HepG2 (cell line): ENCODE measurements around the gene MAGI1. TPM values are rescaled to one million over a fixed set of nuclear protein-coding genes. Genes with fewer than 3 reads are reported as not detected.

Experiments used
- DNMT3B ChIP-seq: conservative IDR thresholded peaks from 2 replicates; pipeline ENCODE4 v1.6.1; 2016; ENCODE audit warnings: missing biosample characterization, control low read depth
- EZH2 ChIP-seq: conservative IDR thresholded peaks from 2 replicates; pipeline ENCODE4 v1.6.1; 2012; ENCODE audit warnings: mild to moderate bottlenecking, low read depth, low read length, moderate library complexity
- FOXA3 ChIP-seq: IDR thresholded peaks from 2 replicates; pipeline ENCODE4 v1.6.1; 2016; ENCODE audit warnings: missing genetic modification reagents, missing compliant biosample characterization
- FOXC1 ChIP-seq: sonication (generic); formaldehyde crosslinking; IDR thresholded peaks from 2 replicates; pipeline ENCODE4 v1.8.0; 2022; ENCODE audit warnings: mild to moderate bottlenecking, missing genetic modification reagents, borderline replicate concordance
- JARID2 ChIP-seq: sonication (generic); formaldehyde crosslinking; IDR thresholded peaks from 2 replicates; pipeline ENCODE4 v1.8.1; 2023; ENCODE audit warnings: missing genetic modification reagents, inconsistent platforms; ENCODE audit not compliant: insufficient replicate concordance
- JUNB ChIP-seq: sonication (generic); formaldehyde crosslinking; IDR thresholded peaks from 2 replicates; pipeline ENCODE4 v1.8.0; 2022; ENCODE audit warnings: missing genetic modification reagents, mild to moderate bottlenecking, borderline replicate concordance
- KLF15 ChIP-seq: sonication (generic); formaldehyde crosslinking; IDR thresholded peaks from 2 replicates; pipeline ENCODE4 v1.8.1; 2023; ENCODE audit warnings: borderline replicate concordance, mild to moderate bottlenecking, inconsistent platforms, missing genetic modification reagents, mixed read lengths
- KMT2B ChIP-seq: IDR thresholded peaks from 2 replicates; pipeline ENCODE4 v1.6.1; 2016; ENCODE audit warnings: missing genetic modification reagents, missing compliant biosample characterization
- LCORL ChIP-seq, 2 experiments: fragments of 450-650 bp in 1 of 2; sonication (generic) in 1 of 2; formaldehyde crosslinking in 1 of 2; IDR thresholded peaks; 2 replicates each; pipeline versions ENCODE4 v1.5.0 to v1.6.1; 2017 to 2020; ENCODE audit warnings: antibody characterized with exemption in 1 of 2, missing genetic modification reagents in 1 of 2
- NFIB ChIP-seq: sonication (generic); formaldehyde crosslinking; IDR thresholded peaks from 2 replicates; pipeline ENCODE4 v1.9.0; 2021; ENCODE audit warnings: missing genetic modification reagents, mild to moderate bottlenecking, borderline replicate concordance
- RFX3 ChIP-seq: IDR thresholded peaks from 2 replicates; pipeline ENCODE4 v1.6.1; 2016; ENCODE audit warnings: missing biosample characterization, missing genetic modification reagents
- SMAD3 ChIP-seq: sonication (generic); formaldehyde crosslinking; IDR thresholded peaks from 2 replicates; pipeline ENCODE4 v1.4.0; 2020; ENCODE audit warnings: missing genetic modification reagents
- SMAD9 ChIP-seq: sonication (generic); formaldehyde crosslinking; IDR thresholded peaks from 2 replicates; pipeline ENCODE4 v1.5.1; 2020; ENCODE audit warnings: mild to moderate bottlenecking, missing genetic modification reagents
- SRSF4 ChIP-seq: fragments of 200-400 bp; formaldehyde crosslinking; IDR thresholded peaks from one replicate; pipeline ENCODE4 v1.6.1; 2018; ENCODE audit warnings: mild to moderate bottlenecking, low read depth, low read length, moderate library complexity; ENCODE audit not compliant: poor library complexity, severe bottlenecking
- SYNCRIP ChIP-seq: fragments of 200-400 bp; formaldehyde crosslinking; IDR thresholded peaks from 2 replicates; pipeline ENCODE4 v1.6.1; 2018; ENCODE audit warnings: mild to moderate bottlenecking, low read depth, low read length; ENCODE audit not compliant: insufficient read depth
- THYN1 ChIP-seq: sonication (generic); formaldehyde crosslinking; IDR thresholded peaks from 2 replicates; pipeline ENCODE4 v1.8.1; 2023; ENCODE audit warnings: low read depth, mild to moderate bottlenecking, moderate library complexity, missing genetic modification reagents, borderline replicate concordance
- ZNF10 ChIP-seq: sonication (generic); formaldehyde crosslinking; IDR thresholded peaks from 2 replicates; pipeline ENCODE4 v1.4.0; 2020; ENCODE audit warnings: mild to moderate bottlenecking, low read depth, missing genetic modification reagents, borderline replicate concordance
- ZNF121 ChIP-seq: sonication (generic); formaldehyde crosslinking; IDR thresholded peaks from 2 replicates; pipeline ENCODE4 v1.5.0; 2020; ENCODE audit warnings: mild to moderate bottlenecking, missing genetic modification reagents
- ZNF18 ChIP-seq: sonication (generic); formaldehyde crosslinking; IDR thresholded peaks from 2 replicates; pipeline ENCODE4 v1.8.0; 2022; ENCODE audit warnings: mild to moderate bottlenecking, missing genetic modification reagents; ENCODE audit not compliant: insufficient replicate concordance
- ZNF232 ChIP-seq: sonication (generic); formaldehyde crosslinking; IDR thresholded peaks from 2 replicates; pipeline ENCODE4 v1.4.0; 2020; ENCODE audit warnings: missing genetic modification reagents, borderline replicate concordance
- ZNF264 ChIP-seq: sonication (generic); formaldehyde crosslinking; IDR thresholded peaks from 2 replicates; pipeline ENCODE4 v1.4.0; 2020; ENCODE audit warnings: missing genetic modification reagents
- ZNF431 ChIP-seq: sonication (generic); formaldehyde crosslinking; IDR thresholded peaks from 2 replicates; pipeline ENCODE4 v1.9.0; 2022; ENCODE audit warnings: missing genetic modification reagents, low read depth, mild to moderate bottlenecking, borderline replicate concordance
- ZNF674 ChIP-seq: sonication (generic); formaldehyde crosslinking; IDR thresholded peaks from 2 replicates; pipeline ENCODE4 v1.5.0; 2020; ENCODE audit warnings: low read depth, mild to moderate bottlenecking, missing genetic modification reagents
- ZNF703 ChIP-seq: sonication (generic); formaldehyde crosslinking; IDR thresholded peaks from 2 replicates; pipeline ENCODE4 v1.5.1; 2020; ENCODE audit warnings: missing genetic modification reagents, mild to moderate bottlenecking, moderate library complexity, borderline replicate concordance
- ZNF850 ChIP-seq: sonication (generic); formaldehyde crosslinking; conservative IDR thresholded peaks from 2 replicates; pipeline ENCODE4 v1.9.0; 2021; ENCODE audit warnings: mild to moderate bottlenecking, missing genetic modification reagents
- polyA plus RNA-seq, 8 experiments: library from polyadenylated mRNA; depleted of rRNA in 3 of 8; stranded (reverse) in 7 of 8; unstranded in 1 of 8; fragments of >200 nt; fragmentation: Illumina TruSeq in 4 of 8; extraction: Trizol in 4 of 8; gene quantifications; 2 replicates each; pipeline versions ENCODE4 v1.2.1 to v1.2.3, GENCODE V29; 2011 to 2016; ENCODE audit warnings: low read depth in 4 of 8, missing spikeins in 1 of 8, mixed read lengths in 1 of 8; ENCODE audit not compliant: insufficient read depth in 1 of 8
- total RNA-seq, 5 experiments: library from RNA; depleted of rRNA; stranded (reverse); fragments of >200 nt; fragmentation: Illumina TruSeq; extraction: Trizol; gene quantifications; 2 replicates each; pipeline ENCODE4 v1.2.3, GENCODE V29; 2016; ENCODE audit warnings: low read depth in 1 of 5
- TF ChIP-seq, protein P1 (sequence below): sonication (generic); formaldehyde crosslinking; IDR thresholded peaks from 2 replicates; pipeline ENCODE4 v1.5.0; 2020; ENCODE audit warnings: missing genetic modification reagents
- TF ChIP-seq, protein P2 (sequence below): sonication (generic); formaldehyde crosslinking; IDR thresholded peaks from 2 replicates; pipeline ENCODE4 v1.5.1; 2020; ENCODE audit warnings: mild to moderate bottlenecking, moderate library complexity, missing genetic modification reagents

The MAGI1 gene
- total and polyA plus RNA-seq, 2 of the 13 experiments (the other 11 are each of a cell fraction or from before 2014, with no cell fraction given): 22.2 to 26.0 TPM

- no peak for TF ChIP-seq ZNF18 (CRISPR knock-in tag)
- TF ChIP-seq KMT2B (CRISPR knock-in tag): no peak
- TF ChIP-seq ZNF121 (CRISPR knock-in tag): no peak
- TF ChIP-seq, protein P1, sequence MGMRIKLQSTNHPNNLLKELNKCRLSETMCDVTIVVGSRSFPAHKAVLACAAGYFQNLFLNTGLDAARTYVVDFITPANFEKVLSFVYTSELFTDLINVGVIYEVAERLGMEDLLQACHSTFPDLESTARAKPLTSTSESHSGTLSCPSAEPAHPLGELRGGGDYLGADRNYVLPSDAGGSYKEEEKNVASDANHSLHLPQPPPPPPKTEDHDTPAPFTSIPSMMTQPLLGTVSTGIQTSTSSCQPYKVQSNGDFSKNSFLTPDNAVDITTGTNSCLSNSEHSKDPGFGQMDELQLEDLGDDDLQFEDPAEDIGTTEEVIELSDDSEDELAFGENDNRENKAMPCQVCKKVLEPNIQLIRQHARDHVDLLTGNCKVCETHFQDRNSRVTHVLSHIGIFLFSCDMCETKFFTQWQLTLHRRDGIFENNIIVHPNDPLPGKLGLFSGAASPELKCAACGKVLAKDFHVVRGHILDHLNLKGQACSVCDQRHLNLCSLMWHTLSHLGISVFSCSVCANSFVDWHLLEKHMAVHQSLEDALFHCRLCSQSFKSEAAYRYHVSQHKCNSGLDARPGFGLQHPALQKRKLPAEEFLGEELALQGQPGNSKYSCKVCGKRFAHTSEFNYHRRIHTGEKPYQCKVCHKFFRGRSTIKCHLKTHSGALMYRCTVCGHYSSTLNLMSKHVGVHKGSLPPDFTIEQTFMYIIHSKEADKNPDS (CRISPR knock-in tag): no peak
- no peak for TF ChIP-seq DNMT3B (CRISPR knock-in tag)
- TF ChIP-seq JARID2 (CRISPR knock-in tag): no peak
- no peak for TF ChIP-seq LCORL (IDR thresholded peaks at IDR 0.05)
- TF ChIP-seq LCORL (CRISPR knock-in tag; IDR thresholded peaks at IDR 0.05): no peak
- no peak for TF ChIP-seq EZH2
- TF ChIP-seq FOXA3 (CRISPR knock-in tag): peak; percentile 27
- no peak for TF ChIP-seq ZNF674 (CRISPR knock-in tag)
- no peak for TF ChIP-seq FOXC1 (CRISPR knock-in tag)
- TF ChIP-seq JUNB: no peak
- TF ChIP-seq ZNF703: no peak
- TF ChIP-seq ZNF264 (CRISPR knock-in tag): no peak
- no peak for TF ChIP-seq ZNF431 (CRISPR knock-in tag)
- no peak for TF ChIP-seq RFX3 (CRISPR knock-in tag)
- TF ChIP-seq, protein P2, sequence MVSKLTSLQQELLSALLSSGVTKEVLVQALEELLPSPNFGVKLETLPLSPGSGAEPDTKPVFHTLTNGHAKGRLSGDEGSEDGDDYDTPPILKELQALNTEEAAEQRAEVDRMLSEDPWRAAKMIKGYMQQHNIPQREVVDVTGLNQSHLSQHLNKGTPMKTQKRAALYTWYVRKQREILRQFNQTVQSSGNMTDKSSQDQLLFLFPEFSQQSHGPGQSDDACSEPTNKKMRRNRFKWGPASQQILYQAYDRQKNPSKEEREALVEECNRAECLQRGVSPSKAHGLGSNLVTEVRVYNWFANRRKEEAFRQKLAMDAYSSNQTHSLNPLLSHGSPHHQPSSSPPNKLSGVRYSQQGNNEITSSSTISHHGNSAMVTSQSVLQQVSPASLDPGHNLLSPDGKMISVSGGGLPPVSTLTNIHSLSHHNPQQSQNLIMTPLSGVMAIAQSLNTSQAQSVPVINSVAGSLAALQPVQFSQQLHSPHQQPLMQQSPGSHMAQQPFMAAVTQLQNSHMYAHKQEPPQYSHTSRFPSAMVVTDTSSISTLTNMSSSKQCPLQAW (CRISPR knock-in tag): no peak
- no peak for TF ChIP-seq THYN1
- no peak for TF ChIP-seq SYNCRIP
- no peak for TF ChIP-seq KLF15 (CRISPR knock-in tag)
- no peak for TF ChIP-seq SRSF4
- TF ChIP-seq ZNF10 (CRISPR knock-in tag): no peak
- no peak for TF ChIP-seq SMAD9 (CRISPR knock-in tag)
- TF ChIP-seq SMAD3 (CRISPR knock-in tag): no peak
- no peak for TF ChIP-seq NFIB
- no peak for TF ChIP-seq ZNF850
- TF ChIP-seq ZNF232 (CRISPR knock-in tag): no peak
Observed at GRCh38 chr3:65856907-65857306, 181.8 kb downstream of the MAGI1 start (continued).
